Aorta (tissue), 5 donors: ENCODE results near the gene ZFYVE9. TPM values are rescaled to one million over a fixed set of nuclear protein-coding genes. Genes with fewer than 3 reads are reported as not detected.

Experiments
- ATAC-seq: fragments of 200-7000 bp; cut with Tn5 transposase; one replicate; pipeline ENCODE4 v1.9.1; 2022; ENCODE audit warnings: moderate library complexity; ENCODE audit not compliant: low FRiP score
- DNase-seq, 2 donors: peaks; one replicate each; pipeline ENCODE4 v3.0.0-alpha.2; 2020
- H3K27ac ChIP-seq, 2 donors: one replicate each; pipeline ENCODE4 v1.5.1; 2013; ENCODE audit warnings: low read length in 2 of 2, mild to moderate bottlenecking in 2 of 2, moderate library complexity in 2 of 2, control low read depth in 1 of 2, inconsistent platforms in 1 of 2, low read depth in 1 of 2
- H3K27me3 ChIP-seq, 2 donors: one replicate each; pipeline ENCODE4 v1.6.1; 2013; ENCODE audit warnings: control low read depth in 1 of 2, low read length in 1 of 2, mild to moderate bottlenecking in 1 of 2, moderate library complexity in 1 of 2; ENCODE audit not compliant: insufficient read depth in 2 of 2, control insufficient read depth in 1 of 2
- H3K36me3 ChIP-seq, 2 donors: one replicate each; pipeline ENCODE4 v1.6.1; 2013; ENCODE audit warnings: control low read depth in 1 of 2, low read length in 1 of 2, mild to moderate bottlenecking in 1 of 2; ENCODE audit not compliant: insufficient read depth in 2 of 2, control insufficient read depth in 1 of 2
- H3K4me1 ChIP-seq, 2 donors: one replicate each; pipeline ENCODE4 v1.6.1; 2013; ENCODE audit warnings: low read length in 2 of 2, control low read depth in 1 of 2, mild to moderate bottlenecking in 1 of 2, moderate library complexity in 1 of 2; ENCODE audit not compliant: insufficient read depth in 2 of 2, control insufficient read depth in 1 of 2
- H3K4me3 ChIP-seq, 2 donors: one replicate each; pipeline ENCODE4 v1.5.1; 2013; ENCODE audit warnings: low read length in 2 of 2, control low read depth in 1 of 2, mild to moderate bottlenecking in 1 of 2
- H3K9me3 ChIP-seq: one replicate; pipeline ENCODE4 v1.6.1; 2013; ENCODE audit warnings: mild to moderate bottlenecking, low read length; ENCODE audit not compliant: control insufficient read depth
- WGBS, 2 donors: extraction: QIAGEN DNeasy Blood & Tissue Kit; methylation state at CpG; one replicate each; pipeline ENCODE4 v1.1.7; 2013; 5-methylcytosine and 5-hydroxymethylcytosine counted together
- intact Hi-C, 2 donors: fragments of 100-400 bp; cut with DNase I; formaldehyde crosslinking; loops; one replicate each; pipeline versions ENCODE4 v1.14.2 to v1.15.0; 2022
- polyA plus RNA-seq, 2 donors: library from polyadenylated mRNA; stranded (reverse); fragments of 200-250 nt; gene quantifications; one replicate each; pipeline ENCODE4 v1.2.3, GENCODE V29; 2013
- total RNA-seq, 2 donors: library from RNA; stranded (reverse); fragmentation: NEBNext Ultra II Directional; extraction: Animal tissue kit (Norgen Biotek cat#: 25700); gene quantifications; one replicate each; pipeline ENCODE4 v1.2.1, GENCODE V29; 2021
- donor health status: healthy with polysubstance abuse.
- donor health status: Bipolar disorder and iron deficiency.
- donor health status: DM: no; HTN: no; CAD: no.
- donor health status: DM: no; HTN: no; CAD: no.
- donor health status: DM: yes; HTN: yes; CAD: no.

Gene ZFYVE9
- total and polyA plus RNA-seq, 4 donors, result 6.6 to 28.8 (median 13.9) TPM

GRCh38 chr1:52321061-52321460, 179.2 kb downstream of the ZFYVE9 start:
- DNase-seq, result no peak
- no peak overlapping the region for H3K4me3 ChIP-seq
- H3K36me3 ChIP-seq, result no peaks in the 10 kb centered on the region
- intact Hi-C loops, result no loop called here
- 81 to 90% methylated on average over 2 of the region's 2 CpGs for WGBS, 2 donors
- no peaks in the 10 kb centered on the region for H3K27me3 ChIP-seq
- no peak for ATAC-seq
- H3K4me1 ChIP-seq, result no peaks in the 10 kb centered on the region
- no peaks in the 10 kb centered on the region for H3K9me3 ChIP-seq
- H3K27ac ChIP-seq, result no peak overlapping the region

DNA sequence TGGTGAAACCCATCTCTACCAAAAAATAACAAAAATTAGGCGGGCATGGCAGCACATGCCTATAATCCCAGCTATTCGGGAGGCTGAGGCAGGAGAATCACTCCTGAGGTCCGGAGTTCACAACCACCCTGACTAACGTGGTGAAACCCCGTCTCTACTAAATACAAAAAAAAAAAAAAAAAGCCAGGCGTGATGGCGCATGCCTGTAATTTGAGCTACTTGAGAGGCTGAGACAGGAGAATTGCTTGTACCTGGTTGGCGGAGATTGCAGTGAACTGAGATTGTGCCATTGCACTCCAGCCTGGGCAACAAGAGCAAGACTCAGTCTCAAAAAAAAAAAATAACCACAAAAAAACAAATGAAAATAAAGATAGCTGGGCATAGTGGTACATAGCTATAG, 181.8 kb downstream of the ZFYVE9 start:
- no peak overlapping the region for H3K27ac ChIP-seq
- intact Hi-C loops, result no loop called here
- H3K9me3 ChIP-seq, result no peaks in the 10 kb centered on the region
- H3K4me1 ChIP-seq, result no peaks in the 10 kb centered on the region
- H3K36me3 ChIP-seq, result no peaks in the 10 kb centered on the region
- H3K4me3 ChIP-seq, result no peak overlapping the region
- DNase-seq (no peak), ATAC-seq (no peak)
- WGBS, 2 donors, result 92 to 96% methylated on average over 8 of the region's 8 CpGs
- H3K27me3 ChIP-seq, result no peaks in the 10 kb centered on the region

DNA sequence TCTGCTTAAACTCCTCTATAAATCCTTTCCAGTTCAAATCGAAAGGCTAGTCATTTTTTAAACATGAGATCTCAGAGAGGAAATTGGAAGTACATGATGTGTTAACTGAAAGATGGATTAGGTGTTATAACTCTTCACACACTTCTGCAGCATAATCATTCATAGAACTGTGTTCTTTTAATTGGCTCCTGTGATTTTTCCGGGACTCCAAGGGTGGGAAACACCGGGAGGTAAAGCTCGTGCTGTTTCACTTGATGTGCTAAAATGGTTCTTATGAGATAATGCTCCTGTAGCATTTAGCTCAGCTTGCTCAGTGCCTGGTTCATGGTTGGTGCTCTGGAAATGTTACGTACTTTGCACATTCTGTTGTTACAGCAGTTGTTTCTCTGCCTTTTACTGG, 183.9 kb downstream of the ZFYVE9 start:
- no peak overlapping the region for H3K27ac ChIP-seq
- no peaks in the 10 kb centered on the region for H3K4me1 ChIP-seq
- no peak for ATAC-seq
- no peaks in the 10 kb centered on the region for H3K27me3 ChIP-seq
- H3K4me3 ChIP-seq, result no peak overlapping the region
- no peaks in the 10 kb centered on the region for H3K36me3 ChIP-seq
- no peaks in the 10 kb centered on the region for H3K9me3 ChIP-seq
- intact Hi-C loops, result no loop called here
- no peak for DNase-seq
- 57 to 80% methylated on average over 5 of the region's 5 CpGs for WGBS, 2 donors

DNA sequence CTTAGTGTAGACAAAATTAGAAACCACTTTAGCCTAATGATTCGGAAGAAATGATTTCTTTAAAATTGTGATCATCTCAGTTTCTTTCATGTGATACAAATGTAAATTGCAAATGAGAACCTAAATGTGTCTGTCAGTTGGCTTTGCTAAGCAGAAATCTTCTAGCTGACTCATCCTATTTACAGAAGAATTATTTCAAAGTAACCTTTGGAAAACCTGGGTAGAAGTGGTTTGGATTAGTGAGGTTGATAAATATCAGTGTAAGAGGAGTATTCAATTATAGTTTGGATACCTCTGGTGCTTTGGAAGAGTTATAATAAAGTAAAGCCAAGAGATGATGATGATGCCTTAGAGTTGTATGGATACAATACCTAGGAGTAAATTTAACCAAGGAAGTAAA, 186.7 kb downstream of the ZFYVE9 start:
- DNase-seq (no peak), ATAC-seq (no peak)
- Histone ChIP-seq H3K27ac (no peak overlapping the region), H3K4me3 (no peak overlapping the region), H3K36me3 (peaks cover 0 to 4% of the 10 kb centered on the region in 2 donors), H3K27me3 (no peaks in the 10 kb centered on the region), H3K9me3 (no peaks in the 10 kb centered on the region), H3K4me1 (no peaks in the 10 kb centered on the region)
- intact Hi-C loops, result no loop called here
- WGBS, 2 donors, result 94 to 96% methylated on average over 1 of the region's 1 CpG

GRCh38 chr1:52332411-52332810, 190.5 kb downstream of the ZFYVE9 start:
- intact Hi-C loops, result no loop called here
- H3K36me3 ChIP-seq, result peaks cover 2 to 4% of the 10 kb centered on the region in 2 donors
- no peaks in the 10 kb centered on the region for H3K9me3 ChIP-seq
- no peak overlapping the region for H3K27ac ChIP-seq
- H3K4me1 ChIP-seq, result no peaks in the 10 kb centered on the region
- no peaks in the 10 kb centered on the region for H3K27me3 ChIP-seq
- 94 to 97% methylated on average over 1 of the region's 1 CpG for WGBS, 2 donors
- DNase-seq (no peak), ATAC-seq (no peak)
- no peak overlapping the region for H3K4me3 ChIP-seq

DNA sequence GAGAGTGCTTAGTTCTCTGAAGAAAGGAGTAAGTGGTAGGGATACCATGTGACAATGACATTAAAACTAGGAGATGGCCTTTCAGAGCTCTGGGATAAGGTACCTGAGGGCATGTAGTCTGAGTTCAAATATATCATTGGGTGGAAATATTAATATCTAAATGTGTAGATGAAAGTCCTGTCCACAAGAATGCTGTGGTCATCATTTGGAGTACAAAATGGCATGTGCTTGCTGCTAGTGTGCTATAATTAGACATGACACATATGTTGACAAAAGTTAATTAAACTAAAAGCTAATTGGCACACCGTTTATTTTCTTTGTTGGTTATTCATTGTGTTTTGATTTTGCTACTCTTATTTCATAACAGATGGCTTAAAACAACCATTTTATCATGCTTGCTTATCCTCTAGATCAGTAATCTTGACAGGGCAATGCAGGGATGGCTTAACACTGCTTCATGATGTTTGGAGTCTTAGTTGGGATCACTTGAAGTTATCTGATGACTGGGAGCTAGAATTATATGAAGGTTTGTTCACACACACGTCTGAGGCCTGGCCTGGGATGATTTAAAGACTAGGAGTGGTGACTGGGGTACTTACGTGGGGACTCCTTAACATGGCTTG, 193.1 kb downstream of the ZFYVE9 start:
- Histone ChIP-seq H3K27me3 (no peaks in the 10 kb centered on the region), H3K36me3 (peaks cover 4% of the 10 kb centered on the region in 2 donors), H3K4me1 (no peaks in the 10 kb centered on the region), H3K9me3 (no peaks in the 10 kb centered on the region), H3K27ac (no peak overlapping the region), H3K4me3 (no peak overlapping the region)
- 93 to 94% methylated on average over 3 of the region's 3 CpGs for WGBS, 2 donors
- intact Hi-C loops, result no loop called here
- DNase-seq (no peak), ATAC-seq (no peak)

- H3K9me3 ChIP-seq, result no peaks in the 10 kb centered on the region
- no peaks in the 10 kb centered on the region for H3K4me1 ChIP-seq
- H3K4me3 ChIP-seq, result no peak overlapping the region
- DNase-seq (no peak), ATAC-seq (no peak)
- no peaks in the 10 kb centered on the region for H3K27me3 ChIP-seq
- H3K36me3 ChIP-seq, result peaks cover 4 to 6% of the 10 kb centered on the region in 2 donors
- no peak overlapping the region for H3K27ac ChIP-seq
- intact Hi-C loops, result no loop called here
- 77 to 87% methylated on average over 2 of the region's 2 CpGs for WGBS, 2 donors
Observed at GRCh38 chr1:52337439-52337838, 195.6 kb downstream of the ZFYVE9 start.

DNA sequence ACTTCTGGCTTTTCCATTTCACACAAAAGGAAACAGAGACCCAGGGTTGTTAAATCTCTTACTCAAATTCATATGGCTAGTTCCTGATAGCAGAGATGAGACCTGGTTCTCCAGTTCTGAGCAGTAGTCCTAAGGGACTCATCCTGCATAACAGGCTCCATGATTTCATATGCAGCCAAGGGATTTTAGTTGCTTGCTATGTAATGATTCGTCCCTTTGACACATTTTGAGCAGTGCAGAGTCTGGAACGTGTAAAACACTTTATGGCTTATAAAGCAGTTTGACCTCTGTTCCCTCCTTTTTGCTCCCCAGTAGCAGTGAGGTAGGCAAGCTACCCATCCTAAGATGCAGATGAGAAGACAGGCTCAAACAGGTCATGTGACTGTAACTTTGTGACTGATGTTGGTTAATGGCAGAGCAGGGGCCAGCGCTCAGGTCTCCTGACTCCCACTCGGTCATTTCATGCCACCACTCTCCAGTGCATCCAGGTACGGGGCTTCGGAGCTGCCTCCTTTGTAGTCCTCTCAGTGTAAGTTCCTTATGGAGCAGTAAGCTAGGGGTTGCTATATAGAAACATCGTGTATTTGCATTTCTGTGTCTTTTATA, 199.9 kb downstream of the ZFYVE9 start:
- ATAC-seq (no peak), DNase-seq (no peak)
- peaks cover 0 to 15% of the 10 kb centered on the region in 2 donors for H3K36me3 ChIP-seq
- no peaks in the 10 kb centered on the region for H3K9me3 ChIP-seq
- 71 to 73% methylated on average over 7 of the region's 7 CpGs for WGBS, 2 donors
- H3K4me1 ChIP-seq, result no peaks in the 10 kb centered on the region
- no peak overlapping the region for H3K27ac ChIP-seq
- no peak overlapping the region for H3K4me3 ChIP-seq
- intact Hi-C loops, result no loop called here
- no peaks in the 10 kb centered on the region for H3K27me3 ChIP-seq

DNA sequence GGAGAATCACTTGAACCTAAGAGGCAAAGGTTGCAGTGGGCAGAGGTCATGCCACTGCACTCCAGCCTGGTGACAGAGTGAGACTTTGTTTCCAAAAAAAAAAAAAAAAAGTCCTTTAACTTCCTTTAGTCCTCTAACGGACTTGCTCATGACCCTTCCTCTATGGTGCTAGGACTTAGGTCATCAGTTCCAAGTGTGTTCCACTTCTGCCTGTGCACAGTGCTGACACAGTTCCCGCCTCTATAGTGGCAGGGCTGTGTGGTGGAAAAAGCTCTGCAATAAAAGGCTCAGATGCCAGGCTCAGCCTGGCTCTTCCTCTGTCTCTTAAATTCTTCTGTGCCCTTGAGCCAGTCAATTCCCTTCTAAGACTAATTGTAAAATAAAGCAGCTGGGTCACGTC, 202.1 kb downstream of the ZFYVE9 start:
- DNase-seq (no peak), ATAC-seq (no peak)
- intact Hi-C loops, result no loop called here
- no peaks in the 10 kb centered on the region for H3K4me1 ChIP-seq
- H3K9me3 ChIP-seq, result no peaks in the 10 kb centered on the region
- no peak overlapping the region for H3K27ac ChIP-seq
- 79 to 81% methylated on average over 3 of the region's 3 CpGs for WGBS, 2 donors
- no peaks in the 10 kb centered on the region for H3K27me3 ChIP-seq
- no peak overlapping the region for H3K4me3 ChIP-seq
- peaks cover 0 to 15% of the 10 kb centered on the region in 2 donors for H3K36me3 ChIP-seq
